Vagina (tissue), 2 donors: ENCODE measurements around the gene CBFA2T3.

Experiments used
- POLR2A ChIP-seq, 2 donors: fragments of 450-650 bp; IDR thresholded peaks; one replicate each; pipeline ENCODE4 v1.6.1; 2017; ENCODE audit warnings: antibody characterized with exemption in 2 of 2, mild to moderate bottlenecking in 2 of 2, moderate library complexity in 2 of 2
- TF ChIP-seq, protein P1 (sequence below), 3 experiments: fragments of 450-650 bp in 2 of 3; fragments of 200-600 bp in 1 of 3; sonication (generic) in 1 of 3; IDR thresholded peaks; one replicate each; pipeline ENCODE4 v1.5.1; 2017 to 2019; ENCODE audit warnings: antibody characterized with exemption in 3 of 3, mild to moderate bottlenecking in 2 of 3, moderate library complexity in 2 of 3

GRCh38 chr16:88847654-88848053, 129.4 kb downstream of the CBFA2T3 start:
- TF ChIP-seq, protein P1, sequence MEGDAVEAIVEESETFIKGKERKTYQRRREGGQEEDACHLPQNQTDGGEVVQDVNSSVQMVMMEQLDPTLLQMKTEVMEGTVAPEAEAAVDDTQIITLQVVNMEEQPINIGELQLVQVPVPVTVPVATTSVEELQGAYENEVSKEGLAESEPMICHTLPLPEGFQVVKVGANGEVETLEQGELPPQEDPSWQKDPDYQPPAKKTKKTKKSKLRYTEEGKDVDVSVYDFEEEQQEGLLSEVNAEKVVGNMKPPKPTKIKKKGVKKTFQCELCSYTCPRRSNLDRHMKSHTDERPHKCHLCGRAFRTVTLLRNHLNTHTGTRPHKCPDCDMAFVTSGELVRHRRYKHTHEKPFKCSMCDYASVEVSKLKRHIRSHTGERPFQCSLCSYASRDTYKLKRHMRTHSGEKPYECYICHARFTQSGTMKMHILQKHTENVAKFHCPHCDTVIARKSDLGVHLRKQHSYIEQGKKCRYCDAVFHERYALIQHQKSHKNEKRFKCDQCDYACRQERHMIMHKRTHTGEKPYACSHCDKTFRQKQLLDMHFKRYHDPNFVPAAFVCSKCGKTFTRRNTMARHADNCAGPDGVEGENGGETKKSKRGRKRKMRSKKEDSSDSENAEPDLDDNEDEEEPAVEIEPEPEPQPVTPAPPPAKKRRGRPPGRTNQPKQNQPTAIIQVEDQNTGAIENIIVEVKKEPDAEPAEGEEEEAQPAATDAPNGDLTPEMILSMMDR (IDR thresholded peaks at IDR 0.05), result no peak
- no peak for TF ChIP-seq POLR2A (IDR thresholded peaks at IDR 0.05)
